GM13976 (cell line): Measurements from ENCODE around the gene CADPS.

Source experiments
- DNase-seq: peaks from one replicate; pipeline ENCODE4 v3.0.0; 2012; ENCODE audit warnings: low spot score
- in situ Hi-C: fragments of 300-500 bp; cut with MboI; formaldehyde crosslinking; loops from one replicate; pipeline ENCODE4 v1.12.0; 2022; ENCODE audit warnings: low sequenced_read_pairs, mixed read lengths, inconsistent platforms; ENCODE audit not compliant: unreplicated experiment
- TF ChIP-seq, protein P1 (sequence below): IDR thresholded peaks from 2 replicates; pipeline ENCODE4 v1.5.1; 2012; ENCODE audit warnings: borderline replicate concordance, mild to moderate bottlenecking; ENCODE audit not compliant: insufficient read depth; ENCODE audit errors: extremely low read depth, missing control alignments, control extremely low read depth

CADPS gene

DNA sequence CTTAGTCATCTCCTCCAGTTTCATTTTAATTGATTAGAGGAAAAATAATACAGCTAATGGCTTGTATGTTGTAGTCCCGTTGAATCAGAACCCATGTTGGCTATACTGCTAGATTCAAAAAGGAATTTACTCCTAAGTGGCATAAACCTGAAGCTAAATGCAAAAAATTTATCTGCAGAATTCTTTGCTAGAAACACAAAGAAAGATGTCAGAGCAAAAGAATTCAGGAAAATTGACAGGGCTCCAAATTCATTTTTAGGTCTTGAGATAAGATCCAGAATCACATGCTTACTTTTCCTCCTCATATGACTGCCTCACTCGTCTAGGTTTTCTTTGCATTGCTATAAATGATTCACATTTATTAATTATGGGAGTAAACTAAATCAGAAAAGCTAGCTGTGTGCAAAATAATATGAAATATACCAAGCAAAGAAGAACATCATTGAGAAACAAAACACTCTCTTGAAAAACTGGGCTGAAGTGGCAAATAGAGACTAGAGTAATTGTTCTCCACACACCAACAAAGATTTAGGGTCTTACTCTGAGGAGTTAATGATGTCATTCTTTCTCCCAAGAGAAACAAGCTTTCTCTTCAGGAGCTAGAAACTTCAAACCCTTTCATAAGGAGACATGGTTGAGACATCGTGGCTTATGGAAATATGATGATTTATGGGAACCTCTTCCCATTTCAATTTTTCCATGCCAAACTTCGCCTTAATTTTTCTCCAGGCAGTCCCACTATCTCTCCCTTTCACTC, 407.1 kb downstream of the CADPS start:
- DNase-seq: no peak
- in situ Hi-C loops: no loop called here
- TF ChIP-seq, protein P1, sequence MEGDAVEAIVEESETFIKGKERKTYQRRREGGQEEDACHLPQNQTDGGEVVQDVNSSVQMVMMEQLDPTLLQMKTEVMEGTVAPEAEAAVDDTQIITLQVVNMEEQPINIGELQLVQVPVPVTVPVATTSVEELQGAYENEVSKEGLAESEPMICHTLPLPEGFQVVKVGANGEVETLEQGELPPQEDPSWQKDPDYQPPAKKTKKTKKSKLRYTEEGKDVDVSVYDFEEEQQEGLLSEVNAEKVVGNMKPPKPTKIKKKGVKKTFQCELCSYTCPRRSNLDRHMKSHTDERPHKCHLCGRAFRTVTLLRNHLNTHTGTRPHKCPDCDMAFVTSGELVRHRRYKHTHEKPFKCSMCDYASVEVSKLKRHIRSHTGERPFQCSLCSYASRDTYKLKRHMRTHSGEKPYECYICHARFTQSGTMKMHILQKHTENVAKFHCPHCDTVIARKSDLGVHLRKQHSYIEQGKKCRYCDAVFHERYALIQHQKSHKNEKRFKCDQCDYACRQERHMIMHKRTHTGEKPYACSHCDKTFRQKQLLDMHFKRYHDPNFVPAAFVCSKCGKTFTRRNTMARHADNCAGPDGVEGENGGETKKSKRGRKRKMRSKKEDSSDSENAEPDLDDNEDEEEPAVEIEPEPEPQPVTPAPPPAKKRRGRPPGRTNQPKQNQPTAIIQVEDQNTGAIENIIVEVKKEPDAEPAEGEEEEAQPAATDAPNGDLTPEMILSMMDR: no peak

DNA sequence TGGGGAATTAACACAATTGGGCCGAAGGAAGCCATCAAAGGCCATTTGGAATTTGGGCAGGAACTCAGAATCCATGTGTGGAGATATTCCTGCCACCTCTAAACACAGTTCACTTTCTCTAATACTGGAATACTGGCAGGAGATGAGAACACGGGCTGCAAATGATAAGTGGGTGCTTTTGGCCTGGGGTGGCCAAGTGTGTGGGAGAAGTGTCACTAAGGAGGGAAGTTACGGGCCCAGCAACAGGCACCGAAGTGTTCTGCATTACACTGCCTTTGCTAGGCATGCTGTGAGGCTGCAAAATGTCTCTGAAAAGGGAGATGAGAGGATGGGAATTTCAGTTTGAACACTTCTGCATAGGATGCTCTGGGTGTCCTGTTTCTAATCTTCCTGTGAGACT, 412.4 kb downstream of the CADPS start:
- TF ChIP-seq, protein P1: no peak
- in situ Hi-C loops: no loop called here

DNA sequence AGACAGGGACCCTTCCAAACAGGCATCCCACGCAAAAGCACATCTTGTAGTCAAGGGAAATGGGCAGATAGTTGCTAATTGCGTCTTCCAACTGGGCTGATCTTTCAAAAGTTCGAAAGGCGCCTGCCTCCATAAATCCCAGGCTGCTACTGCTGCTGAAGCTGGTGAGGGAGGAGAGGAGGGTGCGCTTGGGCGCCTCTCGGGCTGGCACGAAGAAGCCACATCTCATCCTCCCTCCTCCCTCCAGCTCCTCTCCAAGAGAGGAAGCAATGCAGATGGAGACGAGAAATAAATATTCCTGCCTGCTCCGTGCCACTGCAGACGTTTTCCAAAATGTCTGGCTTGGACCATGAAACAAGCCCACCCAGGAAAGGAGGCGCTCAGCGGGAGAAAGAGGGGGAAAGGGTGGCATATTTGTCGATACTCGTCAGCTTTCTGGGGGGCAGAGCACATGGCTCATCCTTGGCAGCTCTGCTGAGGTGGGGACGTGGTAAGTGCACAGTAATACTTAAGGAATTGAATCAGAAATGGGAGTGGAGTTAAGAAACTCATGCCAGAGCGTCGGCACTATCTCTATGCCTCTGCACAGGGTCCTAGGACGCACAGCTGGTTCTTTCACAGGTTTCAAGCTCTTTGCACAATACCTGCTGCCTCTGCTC, 413.0 kb downstream of the CADPS start:
- TF ChIP-seq, protein P1: no peak
- in situ Hi-C loops: no loop called here
- DNase-seq: no peak

More for the DNA sequence above, 412.4 kb downstream of the CADPS start:
- no peak for DNase-seq

DNA sequence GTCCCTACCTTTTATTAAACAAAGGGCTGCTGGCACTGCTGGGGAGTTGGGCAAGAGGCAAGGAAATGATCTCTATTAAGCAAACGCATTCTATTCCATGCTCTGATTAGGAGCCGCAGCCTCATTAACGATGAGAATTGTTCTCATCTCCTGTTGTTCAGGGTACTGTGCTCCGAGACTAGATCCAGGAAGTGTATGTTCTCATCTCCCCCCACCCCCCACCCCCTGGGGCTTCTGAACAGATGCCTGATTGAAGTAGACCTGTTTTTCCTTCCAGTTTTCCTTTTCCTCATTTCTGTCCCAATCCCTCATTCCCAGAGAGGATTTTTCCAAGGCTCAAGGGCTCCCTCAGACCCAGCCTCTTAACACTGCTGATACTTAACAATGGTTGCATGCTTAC, 420.3 kb downstream of the CADPS start:
- no peak for DNase-seq
- in situ Hi-C loops: no loop called here
- TF ChIP-seq, protein P1: no peak

DNA sequence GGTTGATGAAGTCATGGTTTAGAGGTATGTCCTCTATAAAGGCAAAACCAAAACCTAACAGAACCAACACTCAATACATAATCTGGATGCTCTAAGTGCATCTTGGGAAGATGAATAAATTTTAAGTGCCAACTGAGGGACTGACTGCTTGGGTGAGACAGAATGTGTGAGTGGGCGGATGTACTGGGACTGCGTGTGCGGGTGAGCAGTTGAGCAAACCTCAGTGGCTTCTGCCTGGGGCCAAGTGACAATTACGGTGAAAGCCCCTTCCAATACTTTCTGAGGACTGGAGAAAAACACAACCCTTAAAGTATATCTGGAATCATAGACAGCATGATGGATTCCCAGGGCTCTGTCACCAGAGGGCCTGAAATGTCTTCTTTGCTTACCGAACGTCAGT, 421.8 kb downstream of the CADPS start:
- DNase-seq: no peak
- in situ Hi-C loops: no loop called here
- TF ChIP-seq, protein P1: no peak

DNA sequence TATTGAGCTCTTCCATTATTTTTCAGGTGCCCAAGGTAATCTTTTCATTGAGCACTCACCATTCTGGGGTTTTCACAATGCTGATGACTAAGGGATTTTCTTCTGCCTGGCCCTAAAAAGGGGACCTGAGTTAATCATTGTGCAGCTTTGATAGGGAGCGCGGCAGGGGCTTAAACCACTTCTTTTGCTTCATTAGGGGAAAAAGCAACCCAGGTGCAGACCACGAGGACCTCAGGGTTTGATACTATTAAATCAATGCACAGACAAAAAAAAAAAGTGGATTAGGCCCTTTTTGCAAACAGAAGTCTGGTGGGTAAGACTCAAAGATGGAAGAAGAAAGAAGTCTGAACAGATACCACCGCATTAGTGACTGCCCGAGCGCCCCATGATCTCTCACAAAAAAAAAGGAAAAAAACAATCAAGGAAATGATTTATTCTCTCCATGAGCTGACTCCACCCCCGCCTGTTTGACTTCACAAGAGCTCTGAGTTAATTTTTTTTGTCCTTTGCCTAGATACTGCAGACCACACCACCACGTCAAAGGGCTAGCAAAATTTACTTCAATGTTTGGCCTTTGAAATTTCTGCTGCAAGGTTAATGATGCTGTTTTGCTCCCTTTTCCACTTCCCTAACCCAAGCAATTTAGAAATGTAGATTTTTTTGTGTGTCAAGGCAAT, 423.9 kb downstream of the CADPS start:
- in situ Hi-C loops: no loop called here
- TF ChIP-seq, protein P1: no peak
- no peak for DNase-seq
